ENCODE data around the gene EPHB1.

The EPHB1 gene

GRCh38 chr3:134852132-134852531, 57.1 kb downstream of the EPHB1 start:
- DNase-seq: no peak

- no peak for DNase-seq
These were observed 57.9 kb downstream of the EPHB1 start for GRCh38 chr3:134852893-134853351.

GRCh38 chr3:134854254-134854653, 59.2 kb downstream of the EPHB1 start:
- no peak for DNase-seq

GRCh38 chr3:134857356-134857755, 62.3 kb downstream of the EPHB1 start:
- DNase-seq: no peak

GRCh38 chr3:134857776-134858362, 62.8 kb downstream of the EPHB1 start:
- no peak for DNase-seq

GRCh38 chr3:134858441-134859035, 63.5 kb downstream of the EPHB1 start:
- DNase-seq: no peak

GRCh38 chr3:134859341-134859740, 64.3 kb downstream of the EPHB1 start:
- no peak for DNase-seq

- no peak for DNase-seq
These were observed 65.1 kb downstream of the EPHB1 start for GRCh38 chr3:134860141-134860540.

GRCh38 chr3:134863915-134864314, 68.9 kb downstream of the EPHB1 start:
- DNase-seq: no peak

GRCh38 chr3:134864636-134865035, 69.6 kb downstream of the EPHB1 start:
- no peak for DNase-seq

GRCh38 chr3:134867277-134867676, 72.2 kb downstream of the EPHB1 start:
- no peak for DNase-seq

GRCh38 chr3:134869153-134869726, 74.2 kb downstream of the EPHB1 start:
- no peak for DNase-seq

GRCh38 chr3:134871818-134872217, 76.8 kb downstream of the EPHB1 start:
- DNase-seq: no peak

- DNase-seq: no peak
These were observed 77.7 kb downstream of the EPHB1 start for GRCh38 chr3:134872440-134873388.

- DNase-seq: no peak
These were observed 78.7 kb downstream of the EPHB1 start for GRCh38 chr3:134873789-134874188.

- DNase-seq: peak; percentile 70
These were observed 79.8 kb downstream of the EPHB1 start for GRCh38 chr3:134874737-134875413.

GRCh38 chr3:134876836-134877235, 81.8 kb downstream of the EPHB1 start:
- no peak for DNase-seq

- no peak for DNase-seq
These were observed 82.7 kb downstream of the EPHB1 start for GRCh38 chr3:134877788-134878187.

GRCh38 chr3:134879990-134880389, 84.9 kb downstream of the EPHB1 start:
- DNase-seq: no peak

GRCh38 chr3:134880431-134880830, 85.4 kb downstream of the EPHB1 start:
- DNase-seq: no peak

- DNase-seq: no peak
These were observed 86.2 kb downstream of the EPHB1 start for GRCh38 chr3:134881305-134881704.

- no peak for DNase-seq
These were observed 88.8 kb downstream of the EPHB1 start for GRCh38 chr3:134883697-134884385.

Measured in NCI-H1105 treated with DMSO at 0.1 percent for 48 hours (cell line).